Stimulated activated CD4-positive, alpha-beta T cell treated with anti-CD3 and anti-CD28 coated beads, TNF-alpha, amount 100 ng/mL, for 1 hour (primary cell): ENCODE measurements around the gene TTLL11.

Source experiments
- DNase-seq, 3 donors: peaks; one replicate each; pipeline ENCODE4 v3.0.0-alpha.2; 2020; ENCODE audit warnings: low read depth in 3 of 3, low spot score in 1 of 3

TTLL11 gene

DNA sequence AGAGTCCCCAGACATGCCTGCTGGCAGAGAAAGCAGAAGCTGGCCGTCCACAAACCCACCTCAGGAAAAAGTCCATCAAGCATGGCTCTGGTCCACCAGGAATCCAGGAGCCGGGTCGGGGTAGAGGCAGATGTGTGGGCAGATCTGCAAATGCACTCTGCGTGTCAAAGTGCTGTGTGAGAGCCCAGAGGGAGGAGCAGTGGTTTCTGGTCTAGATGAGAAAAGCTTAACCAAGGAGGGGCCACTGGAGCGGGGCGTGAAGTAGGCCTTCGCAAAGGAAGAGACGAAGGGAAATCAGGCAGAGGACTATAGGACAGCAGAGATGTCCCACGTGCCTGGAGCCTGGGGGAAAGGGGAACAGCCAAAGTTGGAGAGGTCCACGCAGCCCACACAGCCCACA, 40.0 kb downstream of the TTLL11 start:
- no peak for DNase-seq

DNA sequence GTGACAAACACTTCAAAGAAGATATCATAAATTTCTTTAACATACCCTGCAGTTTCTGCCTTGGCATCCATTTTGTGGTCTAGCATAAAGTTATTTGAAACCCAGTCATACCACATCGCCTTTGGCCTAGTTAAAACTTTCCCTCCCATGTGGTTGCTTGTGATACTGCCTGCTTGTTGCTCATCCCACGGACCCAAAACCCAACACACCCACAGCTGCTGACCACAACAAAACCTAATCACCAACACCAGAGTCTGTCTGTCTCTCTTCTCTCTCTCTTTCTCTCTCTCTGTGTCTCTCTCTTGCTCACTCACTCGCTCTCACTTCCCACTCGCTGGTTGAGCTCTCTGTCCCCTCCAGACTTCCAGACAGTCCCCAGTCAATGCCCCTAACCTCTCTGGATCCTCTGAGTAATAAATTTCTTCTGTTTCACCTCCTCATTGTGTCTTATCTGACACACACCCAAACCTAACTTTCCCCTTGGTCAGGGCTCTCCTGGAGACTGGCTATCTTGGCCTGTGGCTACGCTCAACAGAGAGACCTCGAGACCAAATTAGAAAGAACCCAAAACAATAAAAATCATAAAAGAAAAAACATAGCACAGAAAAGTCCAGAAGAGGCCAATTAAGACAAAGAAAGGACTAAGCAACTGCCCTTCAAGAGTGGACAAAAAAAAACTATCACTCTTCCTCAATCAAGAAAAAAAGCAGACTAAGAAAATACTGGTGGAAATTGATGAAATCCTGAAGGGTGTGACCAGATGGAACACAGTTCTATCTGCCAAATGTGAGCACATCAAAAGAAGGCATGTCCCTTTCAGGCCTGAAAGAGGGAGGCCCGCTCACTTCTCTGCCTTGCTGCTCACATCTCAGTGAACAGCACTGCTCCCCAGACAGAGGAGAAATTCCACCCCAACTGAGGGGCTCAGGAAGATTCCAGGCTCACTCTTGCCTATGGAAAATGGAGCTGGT, 41.5 kb downstream of the TTLL11 start:
- no peak for DNase-seq

DNA sequence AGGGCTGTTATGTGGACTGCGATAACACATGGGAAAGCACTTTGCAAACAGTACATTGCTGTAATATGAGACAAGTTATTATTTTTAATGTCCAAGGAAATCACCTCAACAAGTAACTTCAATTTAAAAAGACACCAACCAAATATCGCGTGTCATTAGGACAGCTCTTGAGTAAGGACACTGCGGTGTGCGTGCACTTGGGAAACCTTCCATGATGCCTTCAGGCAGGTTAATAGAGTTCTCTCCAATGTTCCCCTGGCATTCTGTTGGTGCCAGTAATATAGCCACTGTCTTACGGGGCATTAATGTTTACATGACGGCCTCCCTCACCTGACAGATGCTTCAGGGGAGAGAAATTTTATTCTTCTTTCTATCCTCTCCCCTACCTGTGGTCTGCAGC, 42.9 kb downstream of the TTLL11 start:
- DNase-seq, result no peak

DNA sequence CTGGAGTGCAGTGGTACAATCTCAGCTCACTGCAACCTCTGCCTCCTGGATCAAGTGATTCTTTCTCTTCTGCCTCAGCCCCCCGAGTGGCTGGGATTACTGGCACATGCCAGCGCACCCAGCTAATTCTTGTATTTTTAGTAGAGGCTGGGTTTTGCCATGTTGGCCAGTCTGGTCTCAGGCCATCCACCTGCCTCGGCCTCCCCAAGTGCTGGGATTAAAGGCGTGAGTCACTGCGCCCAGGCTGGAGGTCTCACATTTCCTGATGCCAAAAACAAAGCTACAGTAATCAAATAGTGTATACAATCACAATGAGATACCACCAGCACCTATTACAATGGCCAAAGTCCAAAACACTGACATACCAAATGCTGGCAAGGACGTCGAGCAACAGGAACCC, 51.1 kb downstream of the TTLL11 start:
- DNase-seq, result no peak

DNA sequence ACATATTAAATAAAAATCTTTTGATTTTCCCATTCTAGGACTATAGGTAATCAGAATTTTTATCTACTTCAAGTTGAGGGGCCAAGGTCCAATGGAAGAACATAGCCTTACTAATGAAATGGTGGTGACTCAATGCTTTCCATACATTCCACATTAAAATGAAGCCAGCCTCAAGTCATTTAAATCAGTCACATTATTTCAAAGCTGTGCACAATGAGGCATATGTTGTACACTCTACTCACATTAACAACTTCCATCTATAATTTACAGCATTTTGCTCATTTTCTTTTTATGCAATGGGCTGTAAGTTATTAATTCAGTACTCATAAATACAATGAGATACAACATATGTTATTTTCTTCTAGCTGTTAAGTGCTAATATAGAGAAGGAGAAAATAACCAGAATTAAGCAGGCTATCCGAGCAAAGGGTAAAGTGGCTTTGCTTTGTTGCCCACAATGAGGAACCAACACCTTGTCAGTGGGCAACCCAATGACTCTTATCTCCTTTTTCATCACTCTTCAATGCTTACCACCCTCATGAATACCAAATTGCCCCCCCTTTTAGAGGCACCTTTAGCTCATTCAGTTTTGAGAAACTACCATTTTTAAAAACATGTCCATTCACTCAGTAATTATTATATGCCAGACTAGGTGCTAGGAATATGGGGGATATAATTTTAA, 52.4 kb downstream of the TTLL11 start:
- DNase-seq, result no peak

DNA sequence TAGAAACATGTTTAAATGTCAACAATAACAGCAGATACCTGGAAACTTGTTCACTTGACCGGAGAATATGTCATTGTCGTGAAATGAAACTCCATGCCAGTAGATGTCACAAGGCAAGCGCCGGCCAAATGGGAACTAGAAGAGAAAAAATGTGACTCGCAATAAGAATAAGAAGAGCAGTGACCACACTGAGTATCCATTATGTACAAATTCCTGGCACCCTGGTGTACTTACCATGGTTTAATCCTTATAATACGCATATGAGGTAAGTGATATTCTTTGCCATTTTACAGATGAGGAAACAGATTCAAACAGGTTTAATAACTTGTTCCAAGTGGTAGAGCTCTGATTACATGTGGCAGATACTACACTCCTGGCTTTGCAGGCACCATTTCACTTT, 53.9 kb downstream of the TTLL11 start:
- DNase-seq, result no peak

DNA sequence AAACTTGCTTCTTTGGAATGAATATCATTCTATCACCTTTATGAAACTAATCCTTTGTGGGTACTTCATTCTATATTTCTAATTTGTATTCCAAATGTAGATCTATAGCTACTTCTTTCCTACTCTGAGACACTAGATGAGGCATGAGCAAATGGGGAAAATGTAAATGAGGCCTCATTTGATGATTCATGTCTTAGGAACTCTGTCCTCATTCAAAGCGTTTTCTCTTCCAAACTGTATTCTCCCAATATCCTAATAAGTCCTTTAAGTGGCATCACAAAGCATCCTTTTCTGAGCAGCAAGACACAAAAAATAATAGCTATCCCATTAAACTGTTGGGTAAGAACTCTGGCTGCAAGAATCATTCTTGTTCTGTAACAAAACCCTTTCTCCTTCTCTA, 56.1 kb downstream of the TTLL11 start:
- no peak for DNase-seq

DNA sequence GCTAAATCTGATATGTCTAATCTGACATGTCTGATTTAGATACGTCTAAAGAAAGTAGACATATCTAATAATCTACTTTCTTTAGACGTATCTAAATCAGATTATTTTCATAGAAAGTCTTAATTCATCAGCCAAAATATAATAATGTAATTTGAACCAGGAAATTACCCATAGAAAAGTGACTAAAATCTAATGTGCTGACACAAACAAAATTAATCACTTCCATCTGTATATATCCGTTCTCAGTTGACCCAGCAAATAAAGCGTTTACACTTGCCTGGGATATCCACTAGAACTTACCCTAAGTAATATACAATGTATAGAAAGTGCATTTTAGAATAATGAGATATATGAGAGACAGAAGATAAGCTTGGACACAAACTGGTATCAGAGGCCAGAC, 56.7 kb downstream of the TTLL11 start:
- no peak for DNase-seq

DNA sequence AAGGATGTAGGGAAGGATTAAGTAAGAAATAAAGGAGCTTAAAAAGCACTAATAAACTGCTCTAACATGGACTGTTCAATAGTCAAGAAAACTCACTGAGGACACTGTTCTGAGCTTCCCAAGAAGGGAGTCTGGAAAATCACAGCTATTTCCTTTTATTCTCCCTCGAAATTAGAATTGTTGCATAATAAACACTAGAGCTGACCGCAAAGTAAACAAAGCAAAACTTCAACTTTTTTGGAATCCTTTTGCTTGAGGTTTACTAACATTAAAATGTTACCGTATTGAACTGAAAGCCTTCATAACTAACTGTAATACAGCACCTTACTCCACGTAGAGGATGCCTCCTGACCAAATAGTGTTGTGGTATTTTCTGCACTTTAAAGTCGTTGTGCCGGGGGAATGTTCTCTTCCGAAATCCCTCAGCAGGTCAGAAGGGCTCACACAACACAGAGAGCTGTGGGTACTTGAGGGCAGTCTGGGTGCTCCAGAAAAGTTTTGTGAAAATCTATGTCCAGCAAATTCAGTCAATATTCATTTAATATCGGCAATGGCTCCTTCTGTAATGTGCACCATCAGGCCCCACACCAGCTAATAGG, 59.2 kb downstream of the TTLL11 start:
- DNase-seq, result no peak

DNA sequence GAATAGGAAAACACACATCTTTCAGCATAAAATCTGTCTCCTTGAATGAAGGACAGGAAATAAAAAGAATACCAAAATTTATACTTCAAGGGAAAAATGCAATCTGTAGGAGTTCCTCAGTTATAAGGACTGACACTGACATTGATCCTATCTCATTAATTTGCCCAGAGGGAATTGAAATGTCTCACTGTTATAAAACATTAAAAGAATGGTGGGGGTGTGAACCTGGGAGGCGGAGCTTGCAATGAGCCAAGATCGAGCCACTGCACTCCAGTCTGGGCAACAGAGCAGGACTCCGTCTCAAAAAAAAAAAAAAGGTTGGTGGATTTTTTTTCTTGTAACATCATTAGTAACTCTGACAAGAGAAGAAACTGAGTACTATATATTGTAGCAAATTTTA, 60.8 kb downstream of the TTLL11 start:
- no peak for DNase-seq

DNA sequence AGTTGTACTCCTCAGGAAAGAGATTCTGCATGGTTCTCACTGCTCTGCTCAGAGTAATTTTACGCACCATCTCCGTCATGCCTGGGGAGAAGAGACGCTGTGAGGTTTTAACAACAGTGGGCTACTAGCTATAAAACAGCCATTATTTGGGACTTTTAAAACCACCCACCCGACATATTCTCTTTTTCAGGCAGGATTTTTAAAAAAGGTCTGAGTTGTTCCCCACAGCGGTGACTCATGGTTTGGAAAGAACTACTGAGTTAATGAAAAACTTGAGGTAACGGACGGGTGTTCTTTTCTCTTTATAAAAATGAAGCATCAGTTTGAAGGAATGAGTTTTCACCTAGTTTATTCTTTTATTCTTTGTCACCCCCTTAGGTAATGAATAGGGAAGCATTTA, 61.3 kb downstream of the TTLL11 start:
- DNase-seq, result no peak

DNA sequence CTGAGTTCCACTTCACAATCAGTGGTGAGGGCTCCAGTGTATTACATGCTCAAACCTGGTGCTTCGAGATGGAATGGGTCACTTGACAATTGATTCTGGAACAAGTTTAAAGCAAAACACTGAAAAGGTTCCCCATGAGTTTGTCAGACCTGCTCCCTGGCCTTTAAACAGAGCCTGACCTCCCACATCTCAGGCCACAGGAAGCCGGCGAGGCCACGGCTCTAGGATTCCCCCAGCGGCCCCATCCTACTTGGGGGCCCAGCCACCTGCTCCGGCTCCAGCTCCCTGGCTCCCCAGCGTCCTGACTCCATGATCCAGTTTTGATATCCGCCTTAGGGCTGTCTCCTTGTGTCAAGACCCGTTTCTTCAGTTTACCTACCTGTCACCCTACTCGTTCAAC, 62.0 kb downstream of the TTLL11 start:
- DNase-seq, result no peak

DNA sequence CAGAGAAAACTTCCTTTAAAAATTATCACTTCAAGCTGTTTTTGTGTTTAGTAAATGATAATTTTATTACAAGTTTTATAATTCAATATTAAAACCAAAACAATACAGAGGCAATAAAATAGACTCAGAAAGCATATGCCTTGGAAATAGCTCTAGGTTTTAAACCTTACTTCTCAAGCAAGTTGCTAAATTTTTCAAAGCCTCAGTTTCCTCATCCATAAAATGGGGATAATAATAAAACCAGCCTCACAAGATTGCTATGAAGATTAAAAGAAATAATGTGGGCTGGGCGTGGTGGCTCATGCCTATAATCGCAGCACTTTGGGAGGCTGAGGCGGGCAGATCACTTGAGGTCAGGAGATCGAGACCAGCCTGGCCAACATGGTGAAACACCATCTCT, 62.8 kb downstream of the TTLL11 start:
- no peak for DNase-seq

DNA sequence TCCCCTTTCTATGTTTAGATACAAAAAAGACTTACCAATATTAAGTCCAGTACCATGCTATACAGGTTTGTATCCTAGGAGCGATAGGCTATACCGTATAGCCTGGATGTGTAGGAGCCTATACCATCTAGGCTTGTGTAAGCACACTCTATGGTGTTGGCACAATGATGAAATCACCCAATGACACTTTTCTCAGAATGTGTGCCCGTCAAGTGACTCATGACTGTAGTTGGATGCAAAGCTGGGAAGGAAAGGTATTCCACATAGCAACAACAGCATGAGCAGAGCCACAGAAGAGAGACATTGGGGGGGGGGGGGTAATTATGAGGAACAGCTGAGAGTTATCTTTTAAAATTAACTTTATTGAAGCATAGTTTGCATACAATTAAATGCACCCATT, 63.2 kb downstream of the TTLL11 start:
- DNase-seq, result no peak

DNA sequence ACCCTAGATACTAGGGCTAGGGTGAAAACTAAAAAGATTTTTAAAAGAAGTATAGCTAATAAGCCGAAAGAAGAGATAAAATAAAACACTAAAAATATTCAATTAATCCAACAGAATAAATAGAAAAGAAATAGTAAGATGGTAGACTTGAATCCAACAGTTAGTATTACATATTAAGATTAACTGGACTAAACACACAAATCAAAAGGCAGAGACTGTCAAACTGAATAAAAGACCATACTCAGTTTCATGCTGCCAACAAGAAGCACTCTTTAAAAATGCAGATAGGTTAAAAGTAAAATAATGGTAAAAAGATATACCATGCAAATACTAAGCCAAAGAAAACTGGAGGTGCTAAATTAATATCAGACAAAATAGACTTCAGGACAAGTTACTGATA, 65.0 kb downstream of the TTLL11 start:
- no peak for DNase-seq

DNA sequence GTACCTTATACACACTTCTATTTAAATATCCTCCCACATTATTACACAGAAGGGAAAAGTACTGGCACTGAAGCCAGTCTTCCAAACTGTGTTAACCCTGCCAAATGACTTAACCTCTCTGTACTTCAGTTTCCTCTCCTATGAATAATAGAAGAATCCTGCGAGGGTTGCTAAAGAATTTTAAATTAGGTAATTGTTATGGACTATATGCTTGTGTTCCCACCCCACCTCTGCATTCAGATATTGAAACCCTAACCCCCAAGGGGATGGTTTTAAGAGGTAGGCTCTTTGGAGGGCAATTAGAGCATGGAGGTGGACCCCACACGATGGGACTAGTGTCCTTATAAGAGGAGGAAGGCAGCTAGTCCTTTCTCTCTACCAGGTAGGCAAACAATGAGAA, 72.7 kb downstream of the TTLL11 start:
- DNase-seq, result no peak

DNA sequence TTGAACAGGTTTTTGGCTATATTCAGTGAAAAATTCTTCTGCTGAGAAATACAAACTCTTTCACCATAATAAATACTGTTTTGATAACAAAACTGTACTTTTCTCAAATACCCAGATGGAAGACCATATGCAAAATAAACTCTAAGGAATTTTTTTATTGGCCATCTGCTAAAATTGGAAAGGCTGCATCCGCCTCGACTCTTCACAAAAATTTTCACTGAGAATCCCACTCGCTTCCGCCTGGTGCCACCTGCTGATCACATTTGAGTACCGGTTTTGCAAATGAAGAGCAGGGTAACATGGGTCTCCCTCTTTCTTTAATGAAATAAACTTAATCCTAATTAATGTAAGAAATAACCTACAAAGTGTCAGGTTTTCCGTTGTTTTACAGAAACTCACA, 76.4 kb downstream of the TTLL11 start:
- no peak for DNase-seq

DNA sequence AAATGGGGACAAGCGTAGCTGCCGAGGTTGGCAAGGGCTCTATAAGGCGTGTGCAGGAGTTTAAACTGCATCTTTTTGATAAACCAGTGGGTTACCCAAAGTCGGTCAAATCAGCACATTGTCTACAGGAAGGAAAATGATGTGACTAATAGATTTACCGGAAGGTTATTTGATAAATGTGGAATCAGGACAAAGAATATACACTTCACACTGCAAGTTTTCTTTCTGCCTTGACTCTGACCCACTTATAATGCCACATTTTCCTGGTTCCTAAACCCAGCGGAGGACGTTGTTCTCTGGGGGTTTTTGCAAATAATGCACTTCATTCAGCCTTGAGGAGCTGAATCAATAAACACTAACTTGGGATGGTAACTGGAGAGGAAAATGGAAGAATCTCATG, 76.8 kb downstream of the TTLL11 start:
- DNase-seq, result no peak

DNA sequence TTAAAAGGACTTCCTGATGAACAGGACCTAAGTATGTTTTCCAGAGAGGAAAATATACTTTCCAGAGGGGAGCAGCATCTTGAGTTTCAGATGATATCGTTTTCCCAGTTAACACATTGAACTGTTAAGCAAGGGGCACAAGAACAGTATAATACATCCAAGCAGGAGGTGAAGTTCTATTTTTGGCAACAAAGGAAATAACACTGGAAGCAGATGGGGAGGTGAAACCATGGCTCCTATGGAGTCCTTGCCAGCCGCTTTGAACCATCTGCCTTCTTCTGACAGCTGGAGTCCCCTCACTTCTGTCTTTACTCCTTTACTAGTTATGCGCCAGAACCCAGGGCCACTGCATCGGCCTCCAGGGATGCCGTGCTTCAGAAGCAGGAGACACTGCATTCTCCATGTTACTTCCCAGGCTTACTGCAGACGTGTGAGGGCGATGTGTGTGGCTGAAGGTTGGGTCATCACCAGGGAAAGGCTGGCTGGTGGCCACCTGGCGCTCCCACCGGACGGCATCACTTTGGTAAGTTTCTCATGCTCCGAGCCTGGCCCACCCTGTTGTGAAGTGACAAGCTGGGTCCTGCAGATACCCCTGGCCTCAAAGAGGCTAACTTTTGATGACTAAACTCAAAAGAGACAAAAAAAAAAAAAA, 77.8 kb downstream of the TTLL11 start:
- no peak for DNase-seq

DNA sequence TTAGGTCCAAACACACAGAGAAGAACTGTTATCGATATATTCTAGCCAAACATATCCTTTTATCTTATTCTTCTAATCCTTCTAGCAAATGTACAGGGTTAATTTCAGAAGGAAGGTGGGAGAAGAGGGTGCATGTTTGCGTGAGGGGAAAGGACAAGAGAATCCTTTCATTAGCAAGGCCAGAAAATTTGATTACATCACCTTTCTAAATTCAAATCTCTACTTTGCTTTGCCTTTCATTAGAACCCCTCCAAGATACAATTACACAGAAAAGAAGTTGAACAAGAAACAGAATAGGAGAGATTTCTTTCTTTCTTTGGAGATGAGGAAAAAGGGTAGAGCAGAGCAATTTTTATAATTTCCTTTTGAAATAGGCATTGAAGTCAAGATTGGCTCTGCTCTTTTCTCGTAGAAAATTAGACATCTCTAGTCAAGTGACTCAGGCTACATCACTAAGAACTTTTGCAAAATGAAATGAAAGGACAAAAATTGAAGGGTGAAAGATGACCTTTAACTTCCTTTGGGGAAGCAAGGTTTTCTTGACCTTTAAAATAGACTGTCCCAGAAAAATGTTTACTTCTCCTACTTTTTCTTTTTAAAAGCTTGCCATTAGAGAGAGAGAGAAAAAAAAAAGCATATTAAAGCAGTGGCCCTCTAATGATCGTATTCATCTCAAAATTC, 81.2 kb downstream of the TTLL11 start:
- no peak for DNase-seq

DNA sequence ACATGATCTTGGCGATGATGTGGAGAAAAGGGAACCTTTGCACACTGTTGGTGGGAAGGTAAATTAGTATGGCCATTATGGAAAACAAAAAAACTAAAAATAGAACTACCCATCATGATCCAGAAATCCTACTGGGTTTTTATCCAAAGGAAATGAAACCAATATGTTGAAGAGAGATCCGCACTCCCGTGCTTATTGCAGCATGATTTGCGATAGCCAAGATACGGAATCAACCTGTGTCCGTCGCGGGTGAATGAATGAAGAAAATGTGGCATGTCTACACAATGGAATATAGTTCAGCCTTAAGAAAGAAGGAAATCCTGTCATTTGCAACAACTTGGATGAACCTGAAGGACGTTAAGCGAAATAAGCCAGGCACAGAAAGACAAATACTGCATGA, 84.5 kb downstream of the TTLL11 start:
- DNase-seq, result no peak
